GM12878 (cell line): ENCODE measurements around the gene NR6A1. TPM values are rescaled to one million over a fixed set of nuclear protein-coding genes. Genes with fewer than 3 reads are reported as not detected.

ENCODE experiments used
- ATAC-seq: fragments of 200-7000 bp; cut with Tn5 transposase; 3 replicates; pipeline ENCODE4 v1.9.1; 2020; ENCODE audit warnings: mild to moderate bottlenecking, moderate library complexity
- BruUV-seq: library from RNA; stranded (reverse); fragments of 400-500 nt; replicated peaks from 2 replicates; lab custom pipeline; 2021; lab: Mats Ljungman, UMichigan
- CTCF ChIA-PET: fragments of 300-600 bp; sonication (Branson Sonifier 250); formaldehyde crosslinking; extraction: SDS; loops from one replicate; lab custom pipeline; 2021; ENCODE audit warnings: inconsistent platforms; lab: Yijun Ruan, JAX
- POLR2A ChIA-PET: fragments of 350-600 bp; formaldehyde crosslinking; extraction: SDS; loops from one replicate; lab custom pipeline; 2021; ENCODE audit warnings: inconsistent platforms; lab: Charles Lee
- RAD21 ChIA-PET: fragments of 300-600 bp; sonication (Branson Sonifier 250); formaldehyde crosslinking; loops from one replicate; lab custom pipeline; 2023; ENCODE audit warnings: antibody characterized with exemption; ENCODE audit not compliant: unreplicated experiment; lab: Charles Lee
- SMC1A ChIA-PET: fragments of 300-600 bp; sonication (Branson Sonifier 250); formaldehyde crosslinking; loops from one replicate; lab custom pipeline; 2023; ENCODE audit not compliant: unreplicated experiment, uncharacterized antibody; lab: Charles Lee
- DNase-seq: peaks from one replicate; pipeline ENCODE4 v3.0.0-alpha.2; 2011; ENCODE audit warnings: low read depth, low spot score
- FAIRE-seq: peaks from 3 replicates; lab custom pipeline; 2011; peaks lifted over from hg19 to GRCh38; lab: Jason Lieb, UNC
- H2AFZ ChIP-seq: 2 replicates; pipeline ENCODE4 v1.6.0; 2011; ENCODE audit warnings: low read depth, low read length, control low read depth; ENCODE audit not compliant: control insufficient read depth
- H3K27ac ChIP-seq: 2 replicates; pipeline ENCODE4 v1.5.1; 2011; ENCODE audit warnings: control low read depth; ENCODE audit not compliant: control insufficient read depth, insufficient read depth
- H3K27me3 ChIP-seq, 2 experiments: replicated peaks in 1 of 2; 2 replicates each; pipeline versions ENCODE4 v1.6.0 to v1.6.1; 2011; ENCODE audit warnings: low read length in 1 of 2; ENCODE audit not compliant: control insufficient read depth in 2 of 2, insufficient read depth in 2 of 2
- H3K36me3 ChIP-seq, 2 experiments: 2 replicates each; pipeline ENCODE4 v1.5.1; 2011; ENCODE audit warnings: low read length in 1 of 2; ENCODE audit not compliant: control insufficient read depth in 2 of 2, insufficient read depth in 2 of 2
- H3K4me1 ChIP-seq: 2 replicates; pipeline ENCODE4 v1.6.1; 2011; ENCODE audit warnings: mild to moderate bottlenecking, low read length, moderate library complexity, mixed read lengths; ENCODE audit not compliant: control insufficient read depth, insufficient read depth
- H3K4me2 ChIP-seq: 2 replicates; pipeline ENCODE4 v1.6.0; 2011; ENCODE audit warnings: control low read depth; ENCODE audit not compliant: control insufficient read depth, insufficient read depth
- H3K4me3 ChIP-seq: fragments of 200-600 bp; sonication (generic); 2 replicates; pipeline ENCODE4 v1.5.1; 2016
- H3K79me2 ChIP-seq: 2 replicates; pipeline ENCODE4 v1.6.0; 2011; ENCODE audit warnings: low read length; ENCODE audit not compliant: control insufficient read depth, insufficient read depth
- H3K9ac ChIP-seq: 2 replicates; pipeline ENCODE4 v1.8.0; 2011; ENCODE audit warnings: low read length, control low read depth, mixed read lengths; ENCODE audit not compliant: control insufficient read depth, insufficient read depth
- H3K9me3 ChIP-seq: replicated peaks from 3 replicates; pipeline ENCODE4 v1.5.1; 2011; ENCODE audit warnings: mild to moderate bottlenecking, low read length; ENCODE audit not compliant: control insufficient read depth, insufficient read depth
- H4K20me1 ChIP-seq: 2 replicates; pipeline ENCODE4 v1.6.0; 2011; ENCODE audit not compliant: control insufficient read depth, insufficient read depth
- CHD1 ChIP-seq: IDR thresholded peaks from 2 replicates; pipeline ENCODE4 v1.6.1; 2012; ENCODE audit warnings: low read depth, low read length, improper control_type of control experiment
- CTCF ChIP-seq, 3 experiments: IDR thresholded peaks in 2 of 3; conservative IDR thresholded peaks in 1 of 3; 2 replicates each; pipeline ENCODE4 v1.5.1; 2011; ENCODE audit warnings: low read depth in 3 of 3, low read length in 3 of 3, mild to moderate bottlenecking in 3 of 3, control low read depth in 2 of 3, moderate library complexity in 2 of 3, inconsistent platforms in 1 of 3, mixed read lengths in 1 of 3; ENCODE audit not compliant: control insufficient read depth in 2 of 3, insufficient read depth in 1 of 3; ENCODE audit errors: extremely low read depth in 1 of 3
- GATAD2B ChIP-seq: fragments of 450-650 bp; conservative IDR thresholded peaks from 2 replicates; pipeline ENCODE4 v1.6.1; 2017; ENCODE audit warnings: low read depth, mild to moderate bottlenecking, moderate library complexity
- MTA3 ChIP-seq: IDR thresholded peaks from 2 replicates; pipeline ENCODE4 v1.6.1; 2012; ENCODE audit warnings: low read length, inconsistent platforms, borderline replicate concordance
- MXI1 ChIP-seq: fragments of 150-350 bp; IDR thresholded peaks from 2 replicates; pipeline ENCODE4 v1.6.1; 2011; ENCODE audit warnings: low read depth, mild to moderate bottlenecking, inconsistent platforms, low read length, improper control_type of control experiment
- PAX8 ChIP-seq: fragments of 450-650 bp; IDR thresholded peaks from 2 replicates; pipeline ENCODE4 v1.6.1; 2017; ENCODE audit warnings: mild to moderate bottlenecking, moderate library complexity
- RB1 ChIP-seq: fragments of 450-650 bp; formaldehyde crosslinking; IDR thresholded peaks from 2 replicates; pipeline ENCODE4 v1.6.1; 2017; ENCODE audit warnings: mild to moderate bottlenecking, borderline replicate concordance
- RUNX3 ChIP-seq: IDR thresholded peaks from 2 replicates; pipeline ENCODE4 v1.6.1; 2012; ENCODE audit warnings: low read length, inconsistent platforms
- SMAD5 ChIP-seq: IDR thresholded peaks from 2 replicates; pipeline ENCODE4 v1.6.1; 2016; ENCODE audit warnings: antibody characterized with exemption, low read depth
- STAT3 ChIP-seq: IDR thresholded peaks from 2 replicates; pipeline ENCODE4 v1.6.1; 2011; ENCODE audit warnings: low read depth, low read length, improper control_type of control experiment
- TAF1 ChIP-seq: IDR thresholded peaks from 2 replicates; pipeline ENCODE4 v1.6.1; 2011; ENCODE audit warnings: mild to moderate bottlenecking, low read depth, low read length, borderline replicate concordance
- ZBED1 ChIP-seq: IDR thresholded peaks from 2 replicates; pipeline ENCODE4 v1.6.1; 2016; ENCODE audit warnings: borderline replicate concordance
- ZBTB40 ChIP-seq: fragments of 450-650 bp; IDR thresholded peaks from 2 replicates; pipeline ENCODE4 v1.6.1; 2016; ENCODE audit warnings: mild to moderate bottlenecking, moderate library complexity, borderline replicate concordance
- WGBS: methylation state at CpG from one replicate; pipeline ENCODE4 v1.1.6; 2016; ENCODE audit warnings: low lambda C conversion rate; ENCODE audit not compliant: insufficient replicate concordance, insufficient coverage; ENCODE audit errors: missing lambda C conversion rate; 5-methylcytosine and 5-hydroxymethylcytosine counted together
- in situ Hi-C: fragments of 300-500 bp; cut with MboI; formaldehyde crosslinking; loops from 9 replicates; pipeline ENCODE4 v1.14.3; 2018; ENCODE audit warnings: mixed read lengths
- intact Hi-C: fragments of 100-400 bp; cut with micrococcal nuclease; formaldehyde crosslinking; loops from one replicate; pipeline ENCODE4 v1.14.2; 2022; ENCODE audit not compliant: unreplicated experiment
- polyA plus RNA-seq, 11 experiments: library from polyadenylated mRNA; depleted of rRNA in 4 of 11; unstranded in 6 of 11; stranded (reverse) in 5 of 11; fragments of >200 nt; fragmentation: Nextera tagmentation in 4 of 11; fragmentation: Illumina TruSeq in 1 of 11; extraction: Ambion mirVana in 4 of 11; extraction: Trizol in 1 of 11; gene quantifications; 1 replicate in 1 of 11; 2 replicates in 10 of 11; pipeline versions ENCODE4 v1.2.1 to v1.2.3, GENCODE V29; 2011 to 2016; ENCODE audit warnings: inconsistent platforms in 2 of 11, missing spikeins in 2 of 11, low read depth in 1 of 11
- total RNA-seq, 4 experiments: library from RNA; depleted of rRNA in 3 of 4; stranded (reverse); fragments of >200 nt in 3 of 4; fragmentation: Illumina TruSeq in 1 of 4; extraction: Trizol in 1 of 4; gene quantifications; 2 replicates each; pipeline versions ENCODE4 v1.2.1 to v1.2.3, GENCODE V29; 2013 to 2021

The NR6A1 gene
- total and polyA plus RNA-seq, 10 of the 15 experiments (the other 5 are each of a cell fraction or from before 2014, with no cell fraction given), result 1.2 to 9.2 (median 4.6) TPM

- Histone ChIP-seq H3K79me2 (peaks cover 48% of the 10 kb centered on the region), H3K4me2 (no peak overlapping the region), H3K9me3 (no peaks in the 10 kb centered on the region), H3K27ac (no peak overlapping the region), H3K27me3 (no peaks in the 10 kb centered on the region), H3K36me3 (no peaks in the 10 kb centered on the region), H3K4me3 (no peak overlapping the region), H4K20me1 (no peaks in the 10 kb centered on the region), H3K4me1 (peaks cover 15% of the 10 kb centered on the region), H3K9ac (no peak overlapping the region), H2AFZ (no peak overlapping the region)
- FAIRE-seq, result no peak
- WGBS, result 79% methylated on average over 2 of the region's 2 CpGs
- ChIA-PET SMC1A (interaction anchor here (0.9 to 7.7 kb wide), 4 partner anchors 12 to 144 kb away, joined by 3 to 105 read pairs (median 11); no protein-coding TSS in a partner anchor), CTCF (interaction anchor here (0.7 to 13.9 kb wide), 6 partner anchors 8 to 145 kb away, joined by 3 to 201 read pairs (median 5); partner anchors contain the start of genes NR6A1 and WDR38), RAD21 (interaction anchor here (0.9 to 2.6 kb wide), 5 partner anchors 9 to 224 kb away, joined by 3 to 6 read pairs (median 5); no protein-coding TSS in a partner anchor), POLR2A (interaction anchor here (0.6 kb wide), 1 partner anchor 9 kb away, joined by 4 read pairs; no protein-coding TSS in a partner anchor)
- DNase-seq, result no peak
- ATAC-seq, result no peak
- TF ChIP-seq TAF1 (no peak), RUNX3 (no peak), ZBED1 (no peak), MXI1 (no peak), RB1 (no peak), PAX8 (no peak), CTCF (IDR thresholded peaks at IDR 0.05 in 2 of 3, conservative IDR thresholded peaks at IDR 0.05 in 1 of 3; ENCODE audit: control insufficient read depth in 2 of 3, extremely low read depth in 1 of 3, insufficient read depth in 1 of 3, low read depth in 3 of 3, low read length in 3 of 3) (no peak), CHD1 (no peak), ZBTB40 (no peak), MTA3 (no peak), GATAD2B (no peak), STAT3 (no peak), SMAD5 (no peak)
- intact Hi-C loops (no loop called here), in situ Hi-C loops (no loop called here)
- no TSS peak for BruUV-seq
These were observed 9.9 kb downstream of the NR6A1 start for GRCh38 chr9:124761196-124761595.
